Cardiac septum (tissue), 1 donor: ENCODE data around the gene ASIC2. TPM values are rescaled to one million over a fixed set of nuclear protein-coding genes. Genes with fewer than 3 reads are reported as not detected.

Experiments
- DNase-seq: peaks from one replicate; pipeline ENCODE4 v3.0.0-alpha.2; 2020; ENCODE audit warnings: low spot score
- intact Hi-C: fragments of 100-400 bp; cut with DNase I; formaldehyde crosslinking; loops from one replicate; pipeline ENCODE4 v1.14.0; 2022
- total RNA-seq: library from RNA; stranded (reverse); fragmentation: NEBNext Ultra II Directional; extraction: Animal tissue kit (Norgen Biotek cat#: 25700); gene quantifications from one replicate; pipeline ENCODE4 v1.2.1, GENCODE V29; 2021
- donor health status: DM: no; HTN: no; CAD: no.

Gene ASIC2
- total RNA-seq, 1 donor from 2014 or later: not detected

- intact Hi-C loops: no loop called here
- DNase-seq: no peak
Observed at GRCh38 chr17:33099906-33100305, 193.2 kb downstream of the ASIC2 start.

GRCh38 chr17:33099252-33099651, 193.8 kb downstream of the ASIC2 start:
- DNase-seq: no peak
- intact Hi-C loops: no loop called here

GRCh38 chr17:33097411-33097810, 195.7 kb downstream of the ASIC2 start:
- intact Hi-C loops: no loop called here
- no peak for DNase-seq

- no peak for DNase-seq
- intact Hi-C loops: no loop called here
Observed at GRCh38 chr17:33096161-33096560, 196.9 kb downstream of the ASIC2 start.

GRCh38 chr17:33091271-33091670, 201.8 kb downstream of the ASIC2 start:
- intact Hi-C loops: no loop called here
- no peak for DNase-seq

GRCh38 chr17:33090806-33091205, 202.3 kb downstream of the ASIC2 start:
- DNase-seq: no peak
- intact Hi-C loops: no loop called here

GRCh38 chr17:33086878-33087277, 206.2 kb downstream of the ASIC2 start:
- DNase-seq: no peak
- intact Hi-C loops: no loop called here

GRCh38 chr17:33086041-33086440, 207.1 kb downstream of the ASIC2 start:
- intact Hi-C loops: no loop called here

GRCh38 chr17:33085256-33085655, 207.8 kb downstream of the ASIC2 start:
- intact Hi-C loops: no loop called here
- no peak for DNase-seq

More at GRCh38 chr17:33086041-33086440, 207.1 kb downstream of the ASIC2 start:
- no peak for DNase-seq

GRCh38 chr17:33084755-33085154, 208.3 kb downstream of the ASIC2 start:
- DNase-seq: no peak
- intact Hi-C loops: no loop called here

- DNase-seq: no peak
- intact Hi-C loops: no loop called here
Observed at GRCh38 chr17:33082529-33083173, 210.4 kb downstream of the ASIC2 start.

- DNase-seq: no peak
- intact Hi-C loops: no loop called here
Observed at GRCh38 chr17:33080091-33080490, 213.0 kb downstream of the ASIC2 start.

- DNase-seq: no peak
- intact Hi-C loops: no loop called here
Observed at GRCh38 chr17:33079201-33079600, 213.9 kb downstream of the ASIC2 start.

GRCh38 chr17:33076979-33077378, 216.1 kb downstream of the ASIC2 start:
- intact Hi-C loops: no loop called here
- no peak for DNase-seq

GRCh38 chr17:33073416-33073815, 219.7 kb downstream of the ASIC2 start:
- intact Hi-C loops: no loop called here
- no peak for DNase-seq

- no peak for DNase-seq
- intact Hi-C loops: no loop called here
Observed at GRCh38 chr17:33072421-33073161, 220.5 kb downstream of the ASIC2 start.

GRCh38 chr17:33071656-33072055, 221.4 kb downstream of the ASIC2 start:
- intact Hi-C loops: no loop called here
- no peak for DNase-seq

- no peak for DNase-seq
- intact Hi-C loops: no loop called here
Observed at GRCh38 chr17:33057564-33057963, 235.5 kb downstream of the ASIC2 start.

GRCh38 chr17:33056399-33057146, 236.5 kb downstream of the ASIC2 start:
- intact Hi-C loops: no loop called here

GRCh38 chr17:33055746-33056145, 237.3 kb downstream of the ASIC2 start:
- intact Hi-C loops: no loop called here
- DNase-seq: no peak

More at GRCh38 chr17:33056399-33057146, 236.5 kb downstream of the ASIC2 start:
- no peak for DNase-seq
